ENCODE measurements around the gene PSMG3.
"Not testable (repeated sequence)": the region's sequence is repeated elsewhere in the genome, so short reads cannot be mapped to it uniquely, and the experiment has no call there.

PSMG3 gene

DNA sequence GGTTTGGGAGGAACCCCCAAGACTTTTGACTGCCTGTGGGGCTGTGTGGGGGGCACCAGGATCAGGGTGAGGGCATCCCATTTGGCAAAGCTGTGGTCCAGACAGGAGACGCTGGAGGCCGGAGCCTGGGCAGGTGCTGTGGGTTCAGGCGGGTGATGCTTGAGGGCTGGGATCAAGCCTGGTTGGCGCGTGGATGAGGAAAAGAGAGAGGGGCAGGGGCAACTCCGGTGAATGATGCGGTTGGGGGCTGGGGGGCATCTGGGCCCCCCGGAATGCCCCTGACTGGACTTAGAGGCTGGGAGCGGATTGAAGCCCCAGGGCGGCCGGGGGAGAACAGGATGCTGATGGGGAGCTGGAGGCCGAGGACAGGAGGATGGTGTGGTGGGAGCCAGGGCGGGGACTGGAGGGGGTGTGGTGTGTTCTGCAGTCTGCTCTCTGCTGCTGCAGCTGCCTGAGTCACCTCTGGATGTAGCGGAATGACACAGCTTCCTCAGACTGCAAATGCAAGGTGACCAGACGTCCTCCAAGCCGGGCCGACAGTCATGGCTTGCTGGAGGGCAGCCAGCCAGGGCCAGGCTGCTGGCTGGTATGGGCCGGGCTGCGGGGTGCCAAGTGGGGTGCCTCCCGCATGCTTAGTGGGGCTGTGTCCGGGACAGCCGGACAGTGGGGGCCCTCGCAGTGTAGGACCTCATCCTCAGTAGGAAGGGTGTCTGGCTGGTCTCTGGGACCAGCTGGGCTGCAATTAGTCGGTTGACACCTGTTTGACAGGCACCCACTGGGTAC, 36.1 kb downstream of the PSMG3 start:
- peak; percentile 86 for DNase-seq (ENCODE audit: low spot score)

GRCh38 chr7:1533255-1533546, 36.6 kb downstream of the PSMG3 start:
- no peak for DNase-seq (ENCODE audit: low spot score)

GRCh38 chr7:1532456-1533254, 37.2 kb downstream of the PSMG3 start:
- DNase-seq (ENCODE audit: low spot score): peak; percentile 91

- DNase-seq (ENCODE audit: low spot score): no peak
These were observed 37.8 kb downstream of the PSMG3 start for GRCh38 chr7:1531979-1532455.

- DNase-seq (ENCODE audit: low spot score): peak; percentile 54
These were observed 38.4 kb downstream of the PSMG3 start for GRCh38 chr7:1531263-1531978.

DNA sequence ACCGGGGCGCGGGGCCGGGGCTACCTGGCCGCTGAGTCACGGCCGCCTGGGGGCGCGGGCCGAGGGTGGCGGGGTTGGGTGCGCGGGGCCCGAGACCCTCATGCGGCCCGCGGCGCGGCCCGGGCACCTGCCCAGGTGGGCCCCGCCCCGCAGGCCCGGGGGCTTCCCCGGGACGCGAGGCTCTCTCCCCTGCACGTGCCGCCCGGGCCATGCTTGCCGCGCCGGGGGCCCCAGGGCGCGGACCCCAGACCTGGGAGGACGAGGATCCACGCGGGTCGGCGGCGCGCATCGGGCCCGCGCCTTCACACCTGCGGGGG, 38.9 kb downstream of the PSMG3 start:
- no peak for DNase-seq (ENCODE audit: low spot score)

DNA sequence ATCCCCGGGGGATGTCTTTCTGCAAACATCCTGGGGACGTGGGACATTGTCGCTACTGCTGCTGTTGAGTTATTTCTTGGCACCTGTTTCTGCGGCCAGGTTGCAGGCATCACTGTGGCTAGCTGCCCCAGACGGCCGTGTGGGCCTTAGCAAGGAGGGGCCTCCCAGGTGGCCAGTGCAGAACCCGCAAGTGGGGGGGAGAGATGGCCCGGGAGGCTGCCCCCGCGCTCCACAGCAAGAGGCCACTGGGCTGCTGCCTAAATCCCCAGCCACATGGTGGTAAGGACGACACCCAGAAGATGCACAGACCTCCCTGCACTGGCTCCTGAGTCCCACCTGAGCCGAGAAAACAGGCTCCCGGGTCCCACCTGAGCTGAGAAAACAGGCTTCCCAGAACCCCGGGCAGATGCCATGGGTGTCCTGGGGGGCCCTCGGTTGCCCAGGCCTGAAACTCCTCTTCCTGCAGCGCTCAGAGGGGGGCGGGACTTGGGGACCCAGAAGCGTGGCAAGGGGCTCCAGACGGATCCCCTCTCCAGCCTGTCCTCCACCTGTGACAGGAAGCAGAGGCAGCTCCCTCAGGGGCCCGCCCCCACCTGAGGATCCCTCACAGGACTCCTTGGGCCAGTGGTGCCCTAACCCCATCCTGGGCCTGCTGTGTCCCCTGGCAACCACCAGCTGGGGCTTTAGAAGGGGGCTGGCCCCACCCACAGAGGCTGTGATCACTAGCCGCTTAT, 40.3 kb downstream of the PSMG3 start:
- no peak for DNase-seq (ENCODE audit: low spot score)

- no peak for DNase-seq (ENCODE audit: low spot score)
These were observed 43.5 kb downstream of the PSMG3 start for GRCh38 chr7:1526271-1526754.

- no peak for DNase-seq (ENCODE audit: low spot score)
These were observed 44.4 kb downstream of the PSMG3 start for GRCh38 chr7:1525409-1525808.

- no peak for DNase-seq (ENCODE audit: low spot score)
These were observed 46.0 kb downstream of the PSMG3 start for GRCh38 chr7:1523844-1524243.

DNA sequence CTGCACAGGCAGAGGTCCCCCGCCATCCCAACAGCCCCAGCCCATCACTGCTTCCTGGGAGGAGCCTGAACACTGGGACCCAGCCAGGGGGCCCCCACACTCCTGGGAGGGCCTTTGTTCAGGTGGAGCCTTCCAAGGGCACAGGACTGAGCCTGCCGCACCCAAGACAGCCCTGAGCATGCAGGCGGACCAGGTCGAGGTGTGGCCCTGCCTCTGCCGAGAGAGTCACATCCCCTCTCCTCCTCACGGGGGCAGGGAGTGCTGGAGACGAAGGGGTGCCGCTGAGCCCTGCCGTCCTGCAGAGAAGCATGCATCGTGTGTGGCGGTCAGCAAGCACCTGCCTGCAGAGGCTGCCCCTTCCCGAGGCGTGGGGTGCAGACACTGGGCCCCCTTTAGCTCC, 46.6 kb downstream of the PSMG3 start:
- no peak for DNase-seq (ENCODE audit: low spot score)

GRCh38 chr7:1521456-1521855, 48.4 kb downstream of the PSMG3 start:
- no peak for DNase-seq (ENCODE audit: low spot score)

DNA sequence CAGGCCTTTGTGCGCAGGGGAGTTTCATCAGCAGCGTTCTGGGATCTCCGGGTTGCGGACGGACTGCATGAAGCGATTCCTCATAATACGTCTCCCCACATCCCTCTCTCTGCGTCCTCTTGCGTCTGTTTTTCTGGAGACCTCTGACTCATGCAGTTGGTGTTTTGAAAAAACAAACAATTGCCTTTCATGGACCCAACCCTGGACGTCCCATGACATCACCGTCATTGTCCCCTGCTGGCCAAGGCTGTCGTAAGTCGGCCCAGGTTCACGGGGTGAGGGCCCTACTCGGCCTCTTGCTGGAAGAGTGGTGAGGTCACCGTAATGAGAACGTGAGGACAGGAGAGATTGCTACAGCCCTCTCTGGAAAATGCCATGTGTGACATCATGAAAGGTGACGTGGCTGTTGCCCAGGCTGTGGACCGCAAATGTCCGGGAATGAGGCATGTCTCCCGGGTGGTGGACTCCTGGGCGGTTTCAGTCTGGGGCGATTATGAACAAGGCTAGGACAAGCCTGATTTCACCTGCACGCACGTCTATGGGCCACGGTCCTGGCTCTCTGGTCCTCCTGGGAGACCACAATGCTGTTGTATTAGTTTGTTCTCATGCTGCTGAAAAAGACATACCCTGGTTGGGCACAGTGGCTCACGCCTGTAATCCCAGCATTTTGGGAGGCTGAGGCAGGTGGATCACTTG, 49.1 kb downstream of the PSMG3 start:
- no peak for DNase-seq (ENCODE audit: low spot score)

DNA sequence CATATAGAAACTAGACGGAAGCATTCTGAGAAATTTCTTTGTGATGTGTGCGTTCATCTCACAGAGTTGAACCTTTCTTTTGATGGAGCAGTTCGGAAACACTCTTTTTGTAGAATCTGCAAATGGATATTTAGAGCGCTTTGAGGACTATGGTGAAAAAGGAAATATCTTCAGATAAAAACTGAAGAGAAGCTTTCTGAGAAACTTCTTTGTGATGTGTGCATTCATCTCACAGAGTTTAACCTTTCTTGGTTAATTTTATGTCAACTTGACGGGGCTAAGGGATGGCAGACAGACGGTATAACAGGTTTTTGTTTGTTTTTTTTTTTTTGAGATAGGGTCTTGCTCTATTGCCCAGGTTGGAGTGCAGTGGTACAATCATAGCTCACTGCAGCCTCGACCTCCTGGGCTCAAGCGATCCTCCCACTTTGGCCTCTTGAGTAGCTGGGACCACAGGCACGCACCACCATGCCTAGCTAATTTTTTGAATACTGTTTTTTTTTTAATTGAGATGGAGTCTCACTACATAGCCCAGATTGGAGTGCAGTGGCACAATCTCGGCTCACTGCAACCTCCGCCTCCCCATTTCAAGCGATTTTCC, 50.4 kb downstream of the PSMG3 start:
- not testable (repeated sequence) for DNase-seq (ENCODE audit: low spot score)
